Immature natural killer cell (primary cell): ENCODE results near the gene SEMA3E. TPM values are rescaled to one million over a fixed set of nuclear protein-coding genes. Genes with fewer than 3 reads are reported as not detected.

Experiments used
- DNase-seq, 3 donors: peaks; one replicate each; pipeline ENCODE4 v3.0.0; 2022; ENCODE audit warnings: mixed read lengths in 1 of 3
- H3K27ac Mint-ChIP-seq, 6 donors: one replicate each; pipeline ENCODE4 v1.8.0; 2020; ENCODE audit warnings: mixed read lengths in 6 of 6, mild to moderate bottlenecking in 5 of 6, inconsistent platforms in 4 of 6, moderate library complexity in 3 of 6
- H3K27me3 Mint-ChIP-seq, 3 donors: one replicate each; pipeline ENCODE4 v1.8.0; 2020 to 2021; ENCODE audit warnings: low read depth in 3 of 3, mild to moderate bottlenecking in 3 of 3, mixed read lengths in 3 of 3, moderate library complexity in 3 of 3, inconsistent platforms in 1 of 3
- H3K36me3 Mint-ChIP-seq, 3 donors: one replicate each; pipeline ENCODE4 v1.8.0; 2020; ENCODE audit warnings: mixed read lengths in 3 of 3, inconsistent platforms in 2 of 3, mild to moderate bottlenecking in 2 of 3
- H3K4me1 Mint-ChIP-seq, 2 donors: one replicate each; pipeline ENCODE4 v1.8.0; 2020; ENCODE audit warnings: inconsistent platforms in 2 of 2, mild to moderate bottlenecking in 2 of 2, mixed read lengths in 2 of 2, moderate library complexity in 1 of 2
- H3K4me3 Mint-ChIP-seq, 5 donors: one replicate each; pipeline ENCODE4 v1.8.0; 2020; ENCODE audit warnings: mild to moderate bottlenecking in 5 of 5, mixed read lengths in 5 of 5, inconsistent platforms in 3 of 5, moderate library complexity in 3 of 5
- H3K9me3 Mint-ChIP-seq, 6 donors: one replicate each; pipeline ENCODE4 v1.8.0; 2020; ENCODE audit warnings: mild to moderate bottlenecking in 6 of 6, mixed read lengths in 6 of 6, inconsistent platforms in 4 of 6, moderate library complexity in 3 of 6
- polyA plus RNA-seq, 3 donors: library from polyadenylated mRNA; unstranded; fragments of 300-500 nt; fragmentation: Illumina TruSeq; gene quantifications; one replicate each; pipeline ENCODE4 v1.2.3, GENCODE V29; 2021

SEMA3E gene
- polyA plus RNA-seq, 3 donors from 2014 or later: not detected

DNA sequence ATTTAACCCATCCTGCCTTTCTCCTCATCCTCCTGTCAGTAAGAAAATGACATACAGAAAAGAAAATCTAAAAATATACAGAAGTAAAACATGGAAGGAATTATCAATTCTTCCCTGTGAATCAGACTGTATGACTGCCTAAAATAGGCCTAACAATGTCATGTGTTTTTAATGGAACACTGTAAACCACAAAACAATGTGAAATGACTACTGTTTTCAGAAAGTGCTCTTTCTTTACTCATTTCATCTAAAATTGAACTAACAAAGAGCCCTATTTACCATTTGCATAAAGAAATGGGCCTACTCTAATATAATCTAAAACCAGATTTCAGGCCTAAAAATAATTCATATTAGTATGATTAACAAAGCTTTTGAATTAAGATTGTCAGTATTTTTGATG, 35.7 kb downstream of the SEMA3E start:
- H3K4me3 Mint-ChIP-seq: no peak overlapping the region

GRCh38 chr7:83611776-83612175, 37.2 kb downstream of the SEMA3E start:
- H3K4me3 Mint-ChIP-seq: no peak overlapping the region
- H3K4me1 Mint-ChIP-seq: no peaks in the 10 kb centered on the region
- H3K9me3 Mint-ChIP-seq: peaks cover 3 to 38% (median 18%) of the 10 kb centered on the region in 6 donors
- peaks cover 0 to 4% (median 0%) of the 10 kb centered on the region in 3 donors for H3K36me3 Mint-ChIP-seq
- no peak for DNase-seq
- H3K27me3 Mint-ChIP-seq: no peaks in the 10 kb centered on the region
- no peak overlapping the region for H3K27ac Mint-ChIP-seq

More for the DNA sequence above, 35.7 kb downstream of the SEMA3E start:
- H3K9me3 Mint-ChIP-seq: peaks cover 3 to 34% (median 14%) of the 10 kb centered on the region in 6 donors
- no peaks in the 10 kb centered on the region for H3K27me3 Mint-ChIP-seq
- H3K36me3 Mint-ChIP-seq: no peaks in the 10 kb centered on the region
- H3K27ac Mint-ChIP-seq: no peak overlapping the region
- no peaks in the 10 kb centered on the region for H3K4me1 Mint-ChIP-seq
- DNase-seq: no peak

GRCh38 chr7:83610649-83611304, 38.2 kb downstream of the SEMA3E start:
- Mint-ChIP-seq H3K4me1 (no peaks in the 10 kb centered on the region), H3K27ac (no peak overlapping the region), H3K27me3 (no peaks in the 10 kb centered on the region), H3K9me3 (peaks cover 3 to 33% (median 18%) of the 10 kb centered on the region in 6 donors), H3K36me3 (peaks cover 0 to 4% (median 0%) of the 10 kb centered on the region in 3 donors), H3K4me3 (no peak overlapping the region)
- no peak for DNase-seq

DNA sequence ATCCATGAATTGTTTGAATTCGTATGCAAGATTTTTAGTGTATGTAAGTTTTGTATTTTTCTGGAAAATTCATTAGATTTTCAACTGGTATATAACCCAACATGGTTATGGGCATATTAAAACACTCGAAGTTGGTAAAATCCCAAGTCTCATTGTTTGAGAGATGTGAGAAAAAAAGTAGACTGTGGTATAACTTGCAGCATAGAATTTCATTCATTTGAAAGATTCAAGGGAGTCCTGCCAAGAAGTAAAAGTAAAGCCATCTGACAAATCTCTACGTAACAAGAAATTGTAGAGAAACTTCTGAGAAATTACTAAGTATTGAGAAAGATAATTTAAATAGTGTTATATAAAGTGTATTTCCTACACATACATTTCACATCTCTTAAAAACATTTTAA, 40.2 kb downstream of the SEMA3E start:
- Mint-ChIP-seq H3K27ac (no peak overlapping the region), H3K4me1 (no peaks in the 10 kb centered on the region), H3K36me3 (peaks cover 0 to 4% (median 0%) of the 10 kb centered on the region in 3 donors), H3K4me3 (no peak overlapping the region), H3K9me3 (peaks cover 3 to 33% (median 16%) of the 10 kb centered on the region in 6 donors), H3K27me3 (no peaks in the 10 kb centered on the region)
- DNase-seq: no peak

DNA sequence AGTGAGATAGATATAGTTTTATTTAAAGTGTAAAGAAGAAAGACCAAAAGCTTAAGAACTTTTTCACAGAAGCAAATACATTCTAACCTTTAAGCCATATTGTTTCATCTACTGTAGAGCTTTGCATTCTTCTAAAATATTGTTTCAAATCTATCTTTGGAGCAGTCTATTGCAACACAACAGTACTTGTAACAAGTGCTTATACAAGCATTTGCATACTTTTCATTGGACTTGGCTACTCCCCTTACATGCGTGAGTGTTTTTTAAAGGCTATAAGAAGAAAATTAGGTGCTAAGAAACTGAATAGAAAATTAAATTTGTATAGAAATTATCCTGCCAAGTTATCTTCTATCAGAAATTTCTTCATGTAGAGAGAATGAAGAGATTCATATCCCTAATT, 45.3 kb downstream of the SEMA3E start:
- H3K4me1 Mint-ChIP-seq: no peaks in the 10 kb centered on the region
- no peak overlapping the region for H3K4me3 Mint-ChIP-seq
- H3K36me3 Mint-ChIP-seq: peaks cover 0 to 4% (median 0%) of the 10 kb centered on the region in 3 donors
- no peak for DNase-seq
- H3K27me3 Mint-ChIP-seq: no peaks in the 10 kb centered on the region
- no peak overlapping the region for H3K27ac Mint-ChIP-seq
- peaks cover 2 to 57% (median 15%) of the 10 kb centered on the region in 6 donors for H3K9me3 Mint-ChIP-seq

DNA sequence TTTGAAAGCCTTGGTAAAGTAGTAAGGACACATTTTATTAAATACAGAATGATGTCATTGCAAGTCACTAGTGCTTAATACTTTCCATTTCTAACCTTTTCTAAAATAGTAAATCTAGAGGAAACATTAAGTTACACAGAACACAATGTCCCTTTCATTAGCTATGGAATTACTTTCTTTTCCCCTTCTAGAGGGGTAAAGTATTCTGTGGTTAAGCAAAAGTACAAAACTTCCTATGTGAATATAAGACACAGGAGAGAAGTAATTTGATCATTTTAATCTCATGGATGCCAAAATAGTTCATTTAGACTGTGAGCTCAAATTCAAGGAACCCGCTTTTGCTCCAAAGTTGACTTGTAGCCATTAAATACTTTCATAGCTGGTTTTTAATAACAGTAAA, 49.8 kb downstream of the SEMA3E start:
- H3K27ac Mint-ChIP-seq: no peak overlapping the region
- peaks cover 7 to 50% (median 20%) of the 10 kb centered on the region in 6 donors for H3K9me3 Mint-ChIP-seq
- no peak overlapping the region for H3K4me3 Mint-ChIP-seq
- no peaks in the 10 kb centered on the region for H3K36me3 Mint-ChIP-seq
- no peak for DNase-seq
- H3K4me1 Mint-ChIP-seq: no peaks in the 10 kb centered on the region
- H3K27me3 Mint-ChIP-seq: no peaks in the 10 kb centered on the region

DNA sequence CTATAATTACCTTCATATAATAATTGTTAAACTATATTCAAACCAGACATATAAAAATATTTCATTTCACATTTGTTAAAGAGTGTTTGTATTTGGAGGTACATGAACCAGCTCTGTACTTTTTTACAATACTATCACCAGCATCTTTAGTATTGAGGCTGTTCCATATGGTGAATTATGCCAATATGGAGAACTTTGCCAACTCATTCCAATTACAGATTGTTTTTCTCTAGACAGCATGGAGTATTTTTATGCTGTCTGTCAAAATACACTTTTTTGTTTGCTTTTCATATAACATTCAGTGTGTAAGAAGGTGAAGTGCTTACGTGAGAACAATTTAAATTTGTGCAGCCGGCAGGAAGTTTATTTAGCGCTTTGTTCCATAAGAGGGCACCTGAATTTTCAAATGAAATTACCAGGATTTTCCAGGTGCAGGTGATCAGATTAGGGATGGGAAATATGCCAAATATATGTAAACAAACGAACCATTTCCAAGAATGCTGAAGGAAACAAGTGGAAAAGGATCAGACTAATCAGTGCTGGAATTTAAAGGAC, 54.9 kb downstream of the SEMA3E start:
- no peak for DNase-seq
- H3K27me3 Mint-ChIP-seq: no peaks in the 10 kb centered on the region
- no peak overlapping the region for H3K4me3 Mint-ChIP-seq
- no peak overlapping the region for H3K27ac Mint-ChIP-seq
- H3K36me3 Mint-ChIP-seq: no peaks in the 10 kb centered on the region
- H3K9me3 Mint-ChIP-seq: peaks cover 7 to 40% (median 11%) of the 10 kb centered on the region in 6 donors
- H3K4me1 Mint-ChIP-seq: no peaks in the 10 kb centered on the region

DNA sequence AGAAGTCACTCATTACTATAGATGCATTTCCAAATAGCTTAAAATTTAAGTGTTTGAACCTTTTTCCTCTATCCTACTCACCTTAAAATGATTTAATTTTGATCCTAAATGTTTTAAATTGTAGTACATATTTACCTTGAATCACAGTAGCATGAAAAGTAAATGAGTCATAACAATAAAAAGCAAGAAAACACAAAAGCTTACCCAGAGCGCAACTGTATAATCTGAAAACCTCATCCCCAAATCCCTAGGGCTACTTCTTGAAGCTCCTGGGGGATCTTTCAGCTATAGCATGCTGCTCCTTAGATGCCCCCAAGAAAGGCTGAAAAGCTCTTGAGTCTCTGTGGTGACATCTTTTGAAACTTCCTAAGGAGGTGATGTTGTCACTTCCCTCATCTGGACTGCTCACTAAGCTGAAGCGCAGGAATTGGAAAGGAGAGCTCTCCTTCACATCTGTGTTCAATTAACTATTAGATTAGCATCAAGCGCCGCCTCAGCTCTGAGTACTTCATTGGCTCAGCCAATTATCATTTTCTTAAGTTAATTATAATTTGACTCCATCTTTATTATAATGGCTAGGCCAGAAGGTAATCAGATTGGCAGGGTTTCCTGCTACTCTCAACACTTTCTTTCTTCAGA, 60.2 kb downstream of the SEMA3E start:
- Mint-ChIP-seq H3K36me3 (peaks cover 0 to 5% (median 0%) of the 10 kb centered on the region in 3 donors), H3K9me3 (peaks cover 0 to 44% (median 11%) of the 10 kb centered on the region in 6 donors)
- no peak for DNase-seq

GRCh38 chr7:83586281-83586680, 62.7 kb downstream of the SEMA3E start:
- Mint-ChIP-seq H3K27me3 (peaks cover 0 to 1% (median 0%) of the 10 kb centered on the region in 3 donors), H3K4me3 (no peak overlapping the region)

More for the DNA sequence above, 60.2 kb downstream of the SEMA3E start:
- no peaks in the 10 kb centered on the region for H3K4me1 Mint-ChIP-seq
- no peak overlapping the region for H3K4me3 Mint-ChIP-seq
- peaks cover 0 to 1% (median 0%) of the 10 kb centered on the region in 3 donors for H3K27me3 Mint-ChIP-seq
- H3K27ac Mint-ChIP-seq: no peak overlapping the region

GRCh38 chr7:83581667-83582435, 67.1 kb downstream of the SEMA3E start:
- Mint-ChIP-seq H3K27ac (no peak overlapping the region), H3K9me3 (peaks cover 3 to 32% (median 10%) of the 10 kb centered on the region in 6 donors), H3K27me3 (no peaks in the 10 kb centered on the region), H3K4me3 (no peak overlapping the region), H3K36me3 (peaks cover 0 to 5% (median 0%) of the 10 kb centered on the region in 3 donors), H3K4me1 (no peaks in the 10 kb centered on the region)
- DNase-seq: no peak

More at GRCh38 chr7:83586281-83586680, 62.7 kb downstream of the SEMA3E start:
- Mint-ChIP-seq H3K4me1 (no peaks in the 10 kb centered on the region), H3K27ac (no peak overlapping the region), H3K36me3 (peaks cover 0 to 5% (median 0%) of the 10 kb centered on the region in 3 donors), H3K9me3 (peaks cover 0 to 38% (median 11%) of the 10 kb centered on the region in 6 donors)
- DNase-seq: no peak

DNA sequence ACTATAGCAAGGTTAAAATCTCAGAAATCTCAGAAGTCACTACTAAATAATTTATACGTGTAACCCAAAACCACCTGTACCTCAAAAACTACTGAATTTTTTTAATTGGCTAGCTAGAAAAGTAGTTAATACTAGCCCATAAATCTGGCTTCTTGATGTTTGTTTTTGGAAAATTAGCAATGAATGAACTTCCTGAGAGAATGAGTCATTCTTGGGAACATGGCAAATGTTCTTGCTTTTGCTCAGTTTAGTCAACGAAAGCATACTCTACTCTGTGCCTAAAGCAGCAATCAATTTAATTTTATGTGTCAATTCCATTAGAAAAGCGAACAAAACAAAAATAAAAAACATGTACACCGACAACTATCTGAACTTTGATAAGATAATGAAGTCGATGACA, 69.2 kb downstream of the SEMA3E start:
- H3K4me3 Mint-ChIP-seq: no peak overlapping the region

DNA sequence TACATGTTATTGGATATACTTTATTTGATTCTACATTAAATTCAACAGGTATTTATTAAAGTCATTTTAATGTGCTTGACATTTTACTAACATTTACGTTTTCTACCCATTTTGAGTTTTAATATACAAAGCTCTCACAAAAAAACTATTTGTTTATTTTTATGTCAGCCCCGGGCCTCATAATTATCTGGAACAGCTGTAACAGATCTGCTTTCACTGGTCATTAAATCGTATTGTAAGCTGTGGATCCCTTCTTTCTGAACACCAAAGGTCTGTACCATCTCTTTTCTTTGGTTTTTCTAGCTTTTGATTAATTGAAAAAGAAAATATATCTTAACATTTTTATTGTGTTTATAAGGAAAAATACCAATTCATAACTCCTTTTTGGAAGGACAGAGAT, 73.5 kb downstream of the SEMA3E start:
- Mint-ChIP-seq H3K9me3 (peaks cover 11 to 29% (median 17%) of the 10 kb centered on the region in 6 donors), H3K27ac (no peak overlapping the region), H3K27me3 (peaks cover 0 to 3% (median 0%) of the 10 kb centered on the region in 3 donors), H3K36me3 (no peaks in the 10 kb centered on the region), H3K4me1 (no peaks in the 10 kb centered on the region), H3K4me3 (no peak overlapping the region)
- no peak for DNase-seq

More for the DNA sequence above, 69.2 kb downstream of the SEMA3E start:
- Mint-ChIP-seq H3K4me1 (no peaks in the 10 kb centered on the region), H3K27ac (no peak overlapping the region), H3K36me3 (peaks cover 0 to 1% (median 0%) of the 10 kb centered on the region in 3 donors), H3K27me3 (no peaks in the 10 kb centered on the region), H3K9me3 (peaks cover 3 to 21% (median 9%) of the 10 kb centered on the region in 6 donors)
- no peak for DNase-seq

GRCh38 chr7:83574616-83575015, 74.3 kb downstream of the SEMA3E start:
- Mint-ChIP-seq H3K27ac (no peak overlapping the region), H3K4me1 (no peaks in the 10 kb centered on the region), H3K4me3 (no peak overlapping the region), H3K27me3 (peaks cover 0 to 3% (median 0%) of the 10 kb centered on the region in 3 donors), H3K9me3 (peaks cover 11 to 30% (median 21%) of the 10 kb centered on the region in 6 donors), H3K36me3 (no peaks in the 10 kb centered on the region)
- DNase-seq: no peak
